ENCODE results near the gene TRAF7.

GRCh38 chr16:2226245-2226793 lies 70.7 kb downstream of the TRAF7 start:
- no peak for TF ChIP-seq CTCF (IDR thresholded peaks at IDR 0.05)
- TF ChIP-seq POLR2A (IDR thresholded peaks at IDR 0.05), result no peak
